GM12878 (cell line): Measurements from ENCODE around the gene OTC. TPM values are rescaled to one million over a fixed set of nuclear protein-coding genes. Genes with fewer than 3 reads are reported as not detected.

Experiments
- ATAC-seq: fragments of 200-7000 bp; cut with Tn5 transposase; 3 replicates; pipeline ENCODE4 v1.9.1; 2020; ENCODE audit warnings: mild to moderate bottlenecking, moderate library complexity
- BruUV-seq: library from RNA; stranded (reverse); fragments of 400-500 nt; replicated peaks from 2 replicates; lab custom pipeline; 2021; lab: Mats Ljungman, UMichigan
- CTCF ChIA-PET: fragments of 300-600 bp; sonication (Branson Sonifier 250); formaldehyde crosslinking; extraction: SDS; loops from one replicate; lab custom pipeline; 2021; ENCODE audit warnings: inconsistent platforms; lab: Yijun Ruan, JAX
- POLR2A ChIA-PET: fragments of 350-600 bp; formaldehyde crosslinking; extraction: SDS; loops from one replicate; lab custom pipeline; 2021; ENCODE audit warnings: inconsistent platforms; lab: Charles Lee
- RAD21 ChIA-PET: fragments of 300-600 bp; sonication (Branson Sonifier 250); formaldehyde crosslinking; loops from one replicate; lab custom pipeline; 2023; ENCODE audit warnings: antibody characterized with exemption; ENCODE audit not compliant: unreplicated experiment; lab: Charles Lee
- SMC1A ChIA-PET: fragments of 300-600 bp; sonication (Branson Sonifier 250); formaldehyde crosslinking; loops from one replicate; lab custom pipeline; 2023; ENCODE audit not compliant: unreplicated experiment, uncharacterized antibody; lab: Charles Lee
- DNase-seq: peaks from one replicate; pipeline ENCODE4 v3.0.0-alpha.2; 2011; ENCODE audit warnings: low read depth, low spot score
- FAIRE-seq: peaks from 3 replicates; lab custom pipeline; 2011; peaks lifted over from hg19 to GRCh38; lab: Jason Lieb, UNC
- H2AFZ ChIP-seq: 2 replicates; pipeline ENCODE4 v1.6.0; 2011; ENCODE audit warnings: low read depth, low read length, control low read depth; ENCODE audit not compliant: control insufficient read depth
- H3K27ac ChIP-seq: 2 replicates; pipeline ENCODE4 v1.5.1; 2011; ENCODE audit warnings: control low read depth; ENCODE audit not compliant: control insufficient read depth, insufficient read depth
- H3K27me3 ChIP-seq, 2 experiments: replicated peaks in 1 of 2; 2 replicates each; pipeline versions ENCODE4 v1.6.0 to v1.6.1; 2011; ENCODE audit warnings: low read length in 1 of 2; ENCODE audit not compliant: control insufficient read depth in 2 of 2, insufficient read depth in 2 of 2
- H3K36me3 ChIP-seq, 2 experiments: 2 replicates each; pipeline ENCODE4 v1.5.1; 2011; ENCODE audit warnings: low read length in 1 of 2; ENCODE audit not compliant: control insufficient read depth in 2 of 2, insufficient read depth in 2 of 2
- H3K4me1 ChIP-seq: 2 replicates; pipeline ENCODE4 v1.6.1; 2011; ENCODE audit warnings: mild to moderate bottlenecking, low read length, moderate library complexity, mixed read lengths; ENCODE audit not compliant: control insufficient read depth, insufficient read depth
- H3K4me2 ChIP-seq: 2 replicates; pipeline ENCODE4 v1.6.0; 2011; ENCODE audit warnings: control low read depth; ENCODE audit not compliant: control insufficient read depth, insufficient read depth
- H3K4me3 ChIP-seq: fragments of 200-600 bp; sonication (generic); 2 replicates; pipeline ENCODE4 v1.5.1; 2016
- H3K79me2 ChIP-seq: 2 replicates; pipeline ENCODE4 v1.6.0; 2011; ENCODE audit warnings: low read length; ENCODE audit not compliant: control insufficient read depth, insufficient read depth
- H3K9ac ChIP-seq: 2 replicates; pipeline ENCODE4 v1.8.0; 2011; ENCODE audit warnings: low read length, control low read depth, mixed read lengths; ENCODE audit not compliant: control insufficient read depth, insufficient read depth
- H3K9me3 ChIP-seq: replicated peaks from 3 replicates; pipeline ENCODE4 v1.5.1; 2011; ENCODE audit warnings: mild to moderate bottlenecking, low read length; ENCODE audit not compliant: control insufficient read depth, insufficient read depth
- H4K20me1 ChIP-seq: 2 replicates; pipeline ENCODE4 v1.6.0; 2011; ENCODE audit not compliant: control insufficient read depth, insufficient read depth
- CBX3 ChIP-seq: fragments of 200-600 bp; sonication (generic); IDR thresholded peaks from 2 replicates; pipeline ENCODE4 v1.6.1; 2016; ENCODE audit warnings: low read depth, borderline replicate concordance
- FOXK2 ChIP-seq: fragments of 450-650 bp; IDR thresholded peaks from 2 replicates; pipeline ENCODE4 v1.6.1; 2017; ENCODE audit warnings: mild to moderate bottlenecking, moderate library complexity
- IRF4 ChIP-seq: IDR thresholded peaks from 2 replicates; pipeline ENCODE4 v1.6.1; 2011; ENCODE audit warnings: low read depth, low read length
- MTA2 ChIP-seq: fragments of 450-650 bp; IDR thresholded peaks from 2 replicates; pipeline ENCODE4 v1.6.1; 2016; ENCODE audit warnings: low read depth, mild to moderate bottlenecking, moderate library complexity
- MTA3 ChIP-seq: IDR thresholded peaks from 2 replicates; pipeline ENCODE4 v1.6.1; 2012; ENCODE audit warnings: low read length, inconsistent platforms, borderline replicate concordance
- MYC ChIP-seq: IDR thresholded peaks from 2 replicates; pipeline ENCODE4 v1.6.1; 2011; ENCODE audit warnings: mild to moderate bottlenecking, low read length, moderate library complexity, inconsistent platforms; ENCODE audit not compliant: insufficient read depth, insufficient replicate concordance, insufficient read length, severe bottlenecking
- NFYA ChIP-seq: IDR thresholded peaks from 2 replicates; pipeline ENCODE4 v1.6.1; 2011; ENCODE audit warnings: low read depth, mild to moderate bottlenecking, low read length, improper control_type of control experiment, borderline replicate concordance
- RBBP5 ChIP-seq: fragments of 200-600 bp; sonication (generic); conservative IDR thresholded peaks from 2 replicates; pipeline ENCODE4 v1.6.1; 2016
- SMAD5 ChIP-seq: IDR thresholded peaks from 2 replicates; pipeline ENCODE4 v1.6.1; 2016; ENCODE audit warnings: antibody characterized with exemption, low read depth
- TARDBP ChIP-seq: IDR thresholded peaks from 2 replicates; pipeline ENCODE4 v1.6.1; 2016; ENCODE audit warnings: borderline replicate concordance
- ZNF384 ChIP-seq: IDR thresholded peaks from 2 replicates; pipeline ENCODE4 v1.6.1; 2012; ENCODE audit warnings: low read depth, mild to moderate bottlenecking, low read length, improper control_type of control experiment, borderline replicate concordance
- ZSCAN29 ChIP-seq: fragments of 450-650 bp; IDR thresholded peaks from 2 replicates; pipeline ENCODE4 v1.6.1; 2017; ENCODE audit warnings: mild to moderate bottlenecking, moderate library complexity
- ZZZ3 ChIP-seq: IDR thresholded peaks from 2 replicates; pipeline ENCODE4 v1.6.1; 2011; ENCODE audit warnings: low read depth; ENCODE audit not compliant: control insufficient read depth, insufficient read length
- WGBS: methylation state at CpG from one replicate; pipeline ENCODE4 v1.1.6; 2016; ENCODE audit warnings: low lambda C conversion rate; ENCODE audit not compliant: insufficient replicate concordance, insufficient coverage; ENCODE audit errors: missing lambda C conversion rate; 5-methylcytosine and 5-hydroxymethylcytosine counted together
- in situ Hi-C: fragments of 300-500 bp; cut with MboI; formaldehyde crosslinking; loops from 9 replicates; pipeline ENCODE4 v1.14.3; 2018; ENCODE audit warnings: mixed read lengths
- intact Hi-C: fragments of 100-400 bp; cut with micrococcal nuclease; formaldehyde crosslinking; loops from one replicate; pipeline ENCODE4 v1.14.2; 2022; ENCODE audit not compliant: unreplicated experiment
- polyA plus RNA-seq, 11 experiments: library from polyadenylated mRNA; depleted of rRNA in 4 of 11; unstranded in 6 of 11; stranded (reverse) in 5 of 11; fragments of >200 nt; fragmentation: Nextera tagmentation in 4 of 11; fragmentation: Illumina TruSeq in 1 of 11; extraction: Ambion mirVana in 4 of 11; extraction: Trizol in 1 of 11; gene quantifications; 1 replicate in 1 of 11; 2 replicates in 10 of 11; pipeline versions ENCODE4 v1.2.1 to v1.2.3, GENCODE V29; 2011 to 2016; ENCODE audit warnings: inconsistent platforms in 2 of 11, missing spikeins in 2 of 11, low read depth in 1 of 11
- total RNA-seq, 4 experiments: library from RNA; depleted of rRNA in 3 of 4; stranded (reverse); fragments of >200 nt in 3 of 4; fragmentation: Illumina TruSeq in 1 of 4; extraction: Trizol in 1 of 4; gene quantifications; 2 replicates each; pipeline versions ENCODE4 v1.2.1 to v1.2.3, GENCODE V29; 2013 to 2021
- TF ChIP-seq, protein P1 (sequence below): fragments of 450-650 bp; IDR thresholded peaks from 2 replicates; pipeline ENCODE4 v1.6.1; 2017; ENCODE audit warnings: borderline replicate concordance
- TF ChIP-seq, protein P2 (sequence below): fragments of 450-650 bp; IDR thresholded peaks from 2 replicates; pipeline ENCODE4 v1.6.1; 2017; ENCODE audit warnings: mild to moderate bottlenecking
- TF ChIP-seq, protein P3 (sequence below): IDR thresholded peaks from 2 replicates; pipeline ENCODE4 v1.6.1; 2012; ENCODE audit warnings: mild to moderate bottlenecking, low read depth, low read length

Gene OTC
- total and polyA plus RNA-seq, 10 of the 15 experiments (the other 5 are each of a cell fraction or from before 2014, with no cell fraction given) = not detected

- H4K20me1 ChIP-seq = no peaks in the 10 kb centered on the region
- 35% methylated on average over 5 of the region's 5 CpGs for WGBS
- ChIA-PET SMC1A (no interaction called here), CTCF (no interaction called here), POLR2A (no interaction called here), RAD21 (no interaction called here)
- H3K79me2 ChIP-seq = no peaks in the 10 kb centered on the region
- TF ChIP-seq MTA2 = no peak
- TF ChIP-seq MTA3 = no peak
- no peak for TF ChIP-seq IRF4
- no peak for TF ChIP-seq RBBP5
- TF ChIP-seq, protein P1, sequence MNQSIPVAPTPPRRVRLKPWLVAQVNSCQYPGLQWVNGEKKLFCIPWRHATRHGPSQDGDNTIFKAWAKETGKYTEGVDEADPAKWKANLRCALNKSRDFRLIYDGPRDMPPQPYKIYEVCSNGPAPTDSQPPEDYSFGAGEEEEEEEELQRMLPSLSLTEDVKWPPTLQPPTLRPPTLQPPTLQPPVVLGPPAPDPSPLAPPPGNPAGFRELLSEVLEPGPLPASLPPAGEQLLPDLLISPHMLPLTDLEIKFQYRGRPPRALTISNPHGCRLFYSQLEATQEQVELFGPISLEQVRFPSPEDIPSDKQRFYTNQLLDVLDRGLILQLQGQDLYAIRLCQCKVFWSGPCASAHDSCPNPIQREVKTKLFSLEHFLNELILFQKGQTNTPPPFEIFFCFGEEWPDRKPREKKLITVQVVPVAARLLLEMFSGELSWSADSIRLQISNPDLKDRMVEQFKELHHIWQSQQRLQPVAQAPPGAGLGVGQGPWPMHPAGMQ = no peak
- TF ChIP-seq ZNF384 = no peak
- TF ChIP-seq NFYA = no peak
- TF ChIP-seq SMAD5 = no peak
- TF ChIP-seq, protein P2, sequence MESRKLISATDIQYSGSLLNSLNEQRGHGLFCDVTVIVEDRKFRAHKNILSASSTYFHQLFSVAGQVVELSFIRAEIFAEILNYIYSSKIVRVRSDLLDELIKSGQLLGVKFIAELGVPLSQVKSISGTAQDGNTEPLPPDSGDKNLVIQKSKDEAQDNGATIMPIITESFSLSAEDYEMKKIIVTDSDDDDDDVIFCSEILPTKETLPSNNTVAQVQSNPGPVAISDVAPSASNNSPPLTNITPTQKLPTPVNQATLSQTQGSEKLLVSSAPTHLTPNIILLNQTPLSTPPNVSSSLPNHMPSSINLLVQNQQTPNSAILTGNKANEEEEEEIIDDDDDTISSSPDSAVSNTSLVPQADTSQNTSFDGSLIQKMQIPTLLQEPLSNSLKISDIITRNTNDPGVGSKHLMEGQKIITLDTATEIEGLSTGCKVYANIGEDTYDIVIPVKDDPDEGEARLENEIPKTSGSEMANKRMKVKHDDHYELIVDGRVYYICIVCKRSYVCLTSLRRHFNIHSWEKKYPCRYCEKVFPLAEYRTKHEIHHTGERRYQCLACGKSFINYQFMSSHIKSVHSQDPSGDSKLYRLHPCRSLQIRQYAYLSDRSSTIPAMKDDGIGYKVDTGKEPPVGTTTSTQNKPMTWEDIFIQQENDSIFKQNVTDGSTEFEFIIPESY = no peak
- TF ChIP-seq FOXK2 = no peak
- TF ChIP-seq CBX3 = no peak
- TF ChIP-seq ZZZ3 = no peak
- TF ChIP-seq TARDBP = no peak
- no peak for TF ChIP-seq ZSCAN29
- TF ChIP-seq, protein P3, sequence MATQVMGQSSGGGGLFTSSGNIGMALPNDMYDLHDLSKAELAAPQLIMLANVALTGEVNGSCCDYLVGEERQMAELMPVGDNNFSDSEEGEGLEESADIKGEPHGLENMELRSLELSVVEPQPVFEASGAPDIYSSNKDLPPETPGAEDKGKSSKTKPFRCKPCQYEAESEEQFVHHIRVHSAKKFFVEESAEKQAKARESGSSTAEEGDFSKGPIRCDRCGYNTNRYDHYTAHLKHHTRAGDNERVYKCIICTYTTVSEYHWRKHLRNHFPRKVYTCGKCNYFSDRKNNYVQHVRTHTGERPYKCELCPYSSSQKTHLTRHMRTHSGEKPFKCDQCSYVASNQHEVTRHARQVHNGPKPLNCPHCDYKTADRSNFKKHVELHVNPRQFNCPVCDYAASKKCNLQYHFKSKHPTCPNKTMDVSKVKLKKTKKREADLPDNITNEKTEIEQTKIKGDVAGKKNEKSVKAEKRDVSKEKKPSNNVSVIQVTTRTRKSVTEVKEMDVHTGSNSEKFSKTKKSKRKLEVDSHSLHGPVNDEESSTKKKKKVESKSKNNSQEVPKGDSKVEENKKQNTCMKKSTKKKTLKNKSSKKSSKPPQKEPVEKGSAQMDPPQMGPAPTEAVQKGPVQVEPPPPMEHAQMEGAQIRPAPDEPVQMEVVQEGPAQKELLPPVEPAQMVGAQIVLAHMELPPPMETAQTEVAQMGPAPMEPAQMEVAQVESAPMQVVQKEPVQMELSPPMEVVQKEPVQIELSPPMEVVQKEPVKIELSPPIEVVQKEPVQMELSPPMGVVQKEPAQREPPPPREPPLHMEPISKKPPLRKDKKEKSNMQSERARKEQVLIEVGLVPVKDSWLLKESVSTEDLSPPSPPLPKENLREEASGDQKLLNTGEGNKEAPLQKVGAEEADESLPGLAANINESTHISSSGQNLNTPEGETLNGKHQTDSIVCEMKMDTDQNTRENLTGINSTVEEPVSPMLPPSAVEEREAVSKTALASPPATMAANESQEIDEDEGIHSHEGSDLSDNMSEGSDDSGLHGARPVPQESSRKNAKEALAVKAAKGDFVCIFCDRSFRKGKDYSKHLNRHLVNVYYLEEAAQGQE = no peak
- TF ChIP-seq MYC = no peak
- no TSS peak for BruUV-seq
- no peak overlapping the region for H3K27ac ChIP-seq
- FAIRE-seq = no peak
- no peak overlapping the region for H3K4me2 ChIP-seq
- intact Hi-C loops (no loop called here), in situ Hi-C loops (no loop called here)
- no peak overlapping the region for H2AFZ ChIP-seq
- DNase-seq = no peak
- no peak for ATAC-seq
- no peaks in the 10 kb centered on the region for H3K4me1 ChIP-seq
- H3K36me3 ChIP-seq = no peaks in the 10 kb centered on the region
- no peak overlapping the region for H3K4me3 ChIP-seq
- H3K9me3 ChIP-seq = no peaks in the 10 kb centered on the region
- 0 out of 4 replicates have a peak, but pooled peaks cover 0 to 2% of the 10 kb centered on the region in 2 experiments for H3K27me3 ChIP-seq
- H3K9ac ChIP-seq = no peak overlapping the region
Measured at GRCh38 chrX:38438321-38438720, 85.9 kb downstream of the OTC start.
